Right hindlimb (tissue), 1 donor: Measurements from ENCODE around the gene A1CF.
"Not testable (repeated sequence)": the region's sequence is repeated elsewhere in the genome, so short reads cannot be mapped to it uniquely, and the experiment has no call there.

ENCODE experiments used
- DNase-seq: peaks from one replicate; pipeline ENCODE4 v3.0.0-alpha.2; 2018

Gene A1CF

GRCh38 chr10:50885097-50885859 is at the start of gene A1CF:
Gene A1CF, minus strand, starts transcription at chr10:50885627. Its CDS starts 25,687 bp downstream, at chr10:50859940.
- DNase-seq: no peak

GRCh38 chr10:50931948-50932431 is 46.6 kb upstream of the A1CF start:
- DNase-seq: no peak

GRCh38 chr10:50929670-50930069 is 44.2 kb upstream of the A1CF start:
- DNase-seq: no peak

GRCh38 chr10:50928190-50928552 is 42.7 kb upstream of the A1CF start:
- DNase-seq: no peak

- no peak for DNase-seq
Observed at GRCh38 chr10:50927522-50928189, 42.2 kb upstream of the A1CF start.

- DNase-seq: not testable (repeated sequence)
Observed at GRCh38 chr10:50923471-50923870, 38.0 kb upstream of the A1CF start.

- no peak for DNase-seq
Observed at GRCh38 chr10:50919010-50919409, 33.6 kb upstream of the A1CF start.

GRCh38 chr10:50918529-50918928 is 33.1 kb upstream of the A1CF start:
- no peak for DNase-seq

- DNase-seq: no peak
Observed at GRCh38 chr10:50917486-50917885, 32.1 kb upstream of the A1CF start.

GRCh38 chr10:50909334-50910014 is 24.0 kb upstream of the A1CF start:
- DNase-seq: no peak

GRCh38 chr10:50908366-50908765 is 22.9 kb upstream of the A1CF start:
- no peak for DNase-seq

- not testable (repeated sequence) for DNase-seq
Observed at GRCh38 chr10:50905797-50906196, 20.4 kb upstream of the A1CF start.

GRCh38 chr10:50896721-50897120 is 11.3 kb upstream of the A1CF start:
- DNase-seq: no peak

- DNase-seq: no peak
Observed at GRCh38 chr10:50894312-50894711, 8.9 kb upstream of the A1CF start.

GRCh38 chr10:50892467-50892866 is 7.0 kb upstream of the A1CF start:
- no peak for DNase-seq

GRCh38 chr10:50884302-50884701 is 1.1 kb downstream of the A1CF start:
- DNase-seq: no peak

- no peak for DNase-seq
Observed at GRCh38 chr10:50883629-50884028, 1.8 kb downstream of the A1CF start.

GRCh38 chr10:50882540-50882983 is 2.9 kb downstream of the A1CF start:
- DNase-seq: no peak

- DNase-seq: not testable (repeated sequence)
Observed at GRCh38 chr10:50881046-50881445, 4.4 kb downstream of the A1CF start.

- no peak for DNase-seq
Observed at GRCh38 chr10:50876429-50876828, 9.0 kb downstream of the A1CF start.

GRCh38 chr10:50874723-50875122 is 10.7 kb downstream of the A1CF start:
- DNase-seq: no peak

- no peak for DNase-seq
Observed at GRCh38 chr10:50866317-50866716, 19.1 kb downstream of the A1CF start.

GRCh38 chr10:50862719-50863118 is 22.7 kb downstream of the A1CF start:
- no peak for DNase-seq

GRCh38 chr10:50861370-50861769 is 24.1 kb downstream of the A1CF start:
- DNase-seq: no peak
